WERI-Rb-1 (cell line): ENCODE data around the gene PACRGL.

Experiments used
- DNase-seq: peaks from one replicate; pipeline ENCODE4 v3.0.0-alpha.2; 2020
- H3K27ac ChIP-seq: fragments of 250-450 bp; sonication (Bioruptor Pico); 2 replicates; pipeline ENCODE4 v1.5.1; 2020; ENCODE audit warnings: mild to moderate bottlenecking, moderate library complexity
- H3K27me3 ChIP-seq: fragments of 250-450 bp; sonication (Bioruptor Pico); 2 replicates; pipeline ENCODE4 v1.5.1; 2021; ENCODE audit warnings: mild to moderate bottlenecking, low read depth, moderate library complexity; ENCODE audit not compliant: insufficient read depth, severe bottlenecking
- H3K36me3 ChIP-seq: fragments of 250-450 bp; sonication (Bioruptor Pico); 2 replicates; pipeline ENCODE4 v1.5.1; 2020; ENCODE audit warnings: mild to moderate bottlenecking, moderate library complexity
- H3K4me3 ChIP-seq: 2 replicates; pipeline ENCODE4 v1.5.1; 2011; ENCODE audit warnings: low read depth, mild to moderate bottlenecking, control low read depth, low read length
- H3K9me3 ChIP-seq: fragments of 250-450 bp; sonication (Bioruptor Pico); 2 replicates; pipeline ENCODE4 v1.5.1; 2021; ENCODE audit warnings: mild to moderate bottlenecking, moderate library complexity; ENCODE audit not compliant: severe bottlenecking
- CTCF ChIP-seq: IDR thresholded peaks from 2 replicates; pipeline ENCODE4 v1.5.1; 2011; ENCODE audit warnings: low read depth, mild to moderate bottlenecking, control low read depth, inconsistent platforms, low read length

Gene PACRGL

GRCh38 chr4:20696815-20697214 is 3.4 kb upstream of the PACRGL start:
- no peak for DNase-seq
- Histone ChIP-seq H3K9me3 (no peaks in the 10 kb centered on the region), H3K27me3 (no peaks in the 10 kb centered on the region), H3K27ac (no peak overlapping the region), H3K36me3 (no peaks in the 10 kb centered on the region), H3K4me3 (no peak overlapping the region)
- TF ChIP-seq CTCF, result no peak

GRCh38 chr4:20698382-20698781 is 1.9 kb upstream of the PACRGL start:
- no peak for DNase-seq
- Histone ChIP-seq H3K27me3 (no peaks in the 10 kb centered on the region), H3K9me3 (no peaks in the 10 kb centered on the region), H3K27ac (no peak overlapping the region), H3K4me3 (no peak overlapping the region), H3K36me3 (no peaks in the 10 kb centered on the region)
- TF ChIP-seq CTCF, result no peak

- no peak for DNase-seq
- Histone ChIP-seq H3K4me3 (no peak overlapping the region), H3K9me3 (no peaks in the 10 kb centered on the region), H3K36me3 (peaks cover 3% of the 10 kb centered on the region), H3K27me3 (no peaks in the 10 kb centered on the region), H3K27ac (no peak overlapping the region)
- TF ChIP-seq CTCF, result no peak
Measured at GRCh38 chr4:20698820-20699219, 1.4 kb upstream of the PACRGL start.

GRCh38 chr4:20711335-20711734 is 11.1 kb downstream of the PACRGL start:
- DNase-seq, result no peak
- Histone ChIP-seq H3K9me3 (no peaks in the 10 kb centered on the region), H3K36me3 (peaks cover 36% of the 10 kb centered on the region), H3K27me3 (no peaks in the 10 kb centered on the region), H3K27ac (no peak overlapping the region), H3K4me3 (no peak overlapping the region)
- TF ChIP-seq CTCF, result no peak

GRCh38 chr4:20723019-20723418 is 22.8 kb downstream of the PACRGL start:
- no peak overlapping the region for H3K27ac ChIP-seq
- H3K9me3 ChIP-seq, result peaks cover 7% of the 10 kb centered on the region
- H3K27me3 ChIP-seq, result no peaks in the 10 kb centered on the region
- H3K4me3 ChIP-seq, result no peak overlapping the region
- TF ChIP-seq CTCF, result no peak
- DNase-seq, result no peak
- H3K36me3 ChIP-seq, result peaks cover 57% of the 10 kb centered on the region

- Histone ChIP-seq H3K27ac (no peak overlapping the region), H3K9me3 (peaks cover 7% of the 10 kb centered on the region), H3K4me3 (no peak overlapping the region), H3K27me3 (no peaks in the 10 kb centered on the region), H3K36me3 (peaks cover 62% of the 10 kb centered on the region)
- TF ChIP-seq CTCF, result no peak
- DNase-seq, result no peak
Measured at GRCh38 chr4:20723463-20723862, 23.2 kb downstream of the PACRGL start.
